ENCODE measurements around the gene PPHLN1. TPM values are rescaled to one million over a fixed set of nuclear protein-coding genes. Genes with fewer than 3 reads are reported as not detected.
A peak's percentile ranks its signal among the peaks of the same experiment; 100 is the strongest.

The PPHLN1 gene
- total and polyA plus RNA-seq, 4 experiments from 2014 or later: 98.0 to 160 (median 128) TPM

- peaks cover 8 to 18% (median 14%) of the 10 kb centered on the region in 4 donors for H3K4me1 Mint-ChIP-seq
- Histone ChIP-seq H3K4me3 (ENCODE audit: low read length in 2 of 2) (no peak overlapping the region), H3K27ac (ENCODE audit: low read depth, low read length) (no peak overlapping the region), H3K27me3 (ENCODE audit: insufficient read depth, low read length) (no peaks in the 10 kb centered on the region), H3K4me1 (ENCODE audit: insufficient read depth, low read length) (peaks cover 3% of the 10 kb centered on the region), H3K9me3 (ENCODE audit: control insufficient read depth in 1 of 2, low read length in 2 of 2) (no peaks in the 10 kb centered on the region), H3K36me3 (ENCODE audit: insufficient read depth, low read length) (no peaks in the 10 kb centered on the region)
- ChIA-PET POLR2A (ENCODE audit: partially characterized antibody) (no interaction called here), CTCF (ENCODE audit: partially characterized antibody) (no interaction called here)
- no peak for DNase-seq
- peak overlapping the region in 1 of 7 donors; percentile 19 for H3K27ac Mint-ChIP-seq
- intact Hi-C loops (cut with micrococcal nuclease): no loop called here
- H3K27me3 Mint-ChIP-seq: no peaks in the 10 kb centered on the region
- H3K9me3 Mint-ChIP-seq: no peaks in the 10 kb centered on the region
- H3K4me3 Mint-ChIP-seq: no peak overlapping the region
- peaks cover 44 to 50% of the 10 kb centered on the region in 2 donors for H3K36me3 Mint-ChIP-seq
Measured at GRCh38 chr12:42409471-42409870, 83.5 kb downstream of the PPHLN1 start.

DNA sequence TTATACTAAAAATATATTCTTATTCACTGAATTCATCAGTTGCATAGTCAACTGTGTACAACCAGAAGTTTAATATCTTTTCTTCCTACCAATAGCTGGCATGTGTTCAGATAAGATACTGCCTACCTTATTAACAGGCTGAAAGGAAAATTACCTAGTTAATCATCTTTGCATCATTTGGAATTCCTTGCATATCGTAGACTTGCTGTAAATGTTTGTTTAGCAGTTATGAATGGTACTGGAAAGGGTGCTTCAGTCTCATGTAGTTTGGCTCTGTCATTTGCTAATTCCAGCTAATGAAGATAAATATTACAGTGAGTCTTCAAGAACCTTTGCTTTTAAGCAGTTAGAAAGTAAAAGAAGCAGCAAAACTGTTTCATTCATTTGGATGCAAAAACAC lies 84.4 kb downstream of the PPHLN1 start:
- ChIA-PET POLR2A (ENCODE audit: partially characterized antibody) (no interaction called here), CTCF (ENCODE audit: partially characterized antibody) (no interaction called here)
- Histone ChIP-seq H3K27ac (ENCODE audit: low read depth, low read length) (no peak overlapping the region), H3K4me1 (ENCODE audit: insufficient read depth, low read length) (peaks cover 3% of the 10 kb centered on the region), H3K27me3 (ENCODE audit: insufficient read depth, low read length) (no peaks in the 10 kb centered on the region), H3K36me3 (ENCODE audit: insufficient read depth, low read length) (no peaks in the 10 kb centered on the region), H3K4me3 (ENCODE audit: low read length in 2 of 2) (no peak overlapping the region), H3K9me3 (ENCODE audit: control insufficient read depth in 1 of 2, low read length in 2 of 2) (no peaks in the 10 kb centered on the region)
- no peak overlapping the region for H3K4me3 Mint-ChIP-seq
- DNase-seq: no peak
- intact Hi-C loops (cut with micrococcal nuclease): no loop called here
- peaks cover 45 to 50% of the 10 kb centered on the region in 2 donors for H3K36me3 Mint-ChIP-seq
- peaks cover 5 to 16% (median 14%) of the 10 kb centered on the region in 4 donors for H3K4me1 Mint-ChIP-seq
- peak overlapping the region in 1 of 7 donors; percentile 29 for H3K27ac Mint-ChIP-seq
- H3K9me3 Mint-ChIP-seq: no peaks in the 10 kb centered on the region
- H3K27me3 Mint-ChIP-seq: no peaks in the 10 kb centered on the region

GRCh38 chr12:42420395-42420794 lies 94.4 kb downstream of the PPHLN1 start:
- H3K4me1 ChIP-seq (ENCODE audit: insufficient read depth, low read length): peaks cover 13% of the 10 kb centered on the region
- H3K4me3 Mint-ChIP-seq: no peak overlapping the region
- no peak for DNase-seq
- H3K27me3 Mint-ChIP-seq: no peaks in the 10 kb centered on the region
- intact Hi-C loops (cut with micrococcal nuclease): no loop called here
- H3K4me3 ChIP-seq (ENCODE audit: low read length in 2 of 2): no peak overlapping the region
- H3K36me3 Mint-ChIP-seq: peaks cover 20 to 34% of the 10 kb centered on the region in 2 donors
- peaks cover 16 to 42% (median 34%) of the 10 kb centered on the region in 4 donors for H3K4me1 Mint-ChIP-seq
- ChIA-PET POLR2A (ENCODE audit: partially characterized antibody) (no interaction called here), CTCF (ENCODE audit: partially characterized antibody) (interaction anchor here (1.1 kb wide), 1 partner anchor 9 kb away, joined by 3 read pairs; no protein-coding TSS in a partner anchor)
- no peaks in the 10 kb centered on the region for H3K36me3 ChIP-seq (ENCODE audit: insufficient read depth, low read length)
- no peaks in the 10 kb centered on the region for H3K9me3 ChIP-seq (ENCODE audit: control insufficient read depth in 1 of 2, low read length in 2 of 2)
- H3K9me3 Mint-ChIP-seq: no peaks in the 10 kb centered on the region
- no peaks in the 10 kb centered on the region for H3K27me3 ChIP-seq (ENCODE audit: insufficient read depth, low read length)
- H3K27ac ChIP-seq (ENCODE audit: low read depth, low read length): no peak overlapping the region
- H3K27ac Mint-ChIP-seq: peak overlapping the region in 2 of 7 donors; percentile 48 to 57

- peaks cover 13% of the 10 kb centered on the region for H3K4me1 ChIP-seq (ENCODE audit: insufficient read depth, low read length)
- H3K9me3 ChIP-seq (ENCODE audit: control insufficient read depth in 1 of 2, low read length in 2 of 2): no peaks in the 10 kb centered on the region
- H3K27ac ChIP-seq (ENCODE audit: low read depth, low read length): no peak overlapping the region
- Mint-ChIP-seq H3K9me3 (no peaks in the 10 kb centered on the region), H3K27me3 (no peaks in the 10 kb centered on the region), H3K36me3 (peaks cover 13 to 28% of the 10 kb centered on the region in 2 donors), H3K4me1 (peaks cover 15 to 38% (median 27%) of the 10 kb centered on the region in 4 donors), H3K27ac (peak overlapping the region in 1 of 7 donors; percentile 32), H3K4me3 (no peak overlapping the region)
- CTCF ChIA-PET (ENCODE audit: partially characterized antibody): no interaction called here
- H3K36me3 ChIP-seq (ENCODE audit: insufficient read depth, low read length): no peaks in the 10 kb centered on the region
- H3K27me3 ChIP-seq (ENCODE audit: insufficient read depth, low read length): no peaks in the 10 kb centered on the region
- intact Hi-C loops (cut with micrococcal nuclease): no loop called here
- H3K4me3 ChIP-seq (ENCODE audit: low read length in 2 of 2): no peak overlapping the region
- DNase-seq: no peak
- POLR2A ChIA-PET (ENCODE audit: partially characterized antibody): no interaction called here
Measured at GRCh38 chr12:42421844-42422779, 96.1 kb downstream of the PPHLN1 start.

- no peak overlapping the region for H3K27ac ChIP-seq (ENCODE audit: low read depth, low read length)
- peaks cover 17 to 31% of the 10 kb centered on the region in 2 donors for H3K36me3 Mint-ChIP-seq
Measured at GRCh38 chr12:42422785-42423184, 96.8 kb downstream of the PPHLN1 start.

GRCh38 chr12:42426746-42427145 lies 100.8 kb downstream of the PPHLN1 start:
- intact Hi-C loops (cut with micrococcal nuclease): no loop called here
- Histone ChIP-seq H3K36me3 (ENCODE audit: insufficient read depth, low read length) (no peaks in the 10 kb centered on the region), H3K9me3 (ENCODE audit: control insufficient read depth in 1 of 2, low read length in 2 of 2) (no peaks in the 10 kb centered on the region), H3K4me3 (ENCODE audit: low read length in 2 of 2) (no peak overlapping the region), H3K27ac (ENCODE audit: low read depth, low read length) (no peak overlapping the region), H3K27me3 (ENCODE audit: insufficient read depth, low read length) (no peaks in the 10 kb centered on the region), H3K4me1 (ENCODE audit: insufficient read depth, low read length) (no peaks in the 10 kb centered on the region)
- Mint-ChIP-seq H3K4me3 (no peak overlapping the region), H3K9me3 (no peaks in the 10 kb centered on the region), H3K27me3 (no peaks in the 10 kb centered on the region), H3K36me3 (peaks cover 37 to 49% of the 10 kb centered on the region in 2 donors), H3K27ac (no peak overlapping the region), H3K4me1 (peaks cover 8 to 20% (median 11%) of the 10 kb centered on the region in 4 donors)
- no peak for DNase-seq
- ChIA-PET POLR2A (ENCODE audit: partially characterized antibody) (no interaction called here), CTCF (ENCODE audit: partially characterized antibody) (no interaction called here)

More at GRCh38 chr12:42422785-42423184, 96.8 kb downstream of the PPHLN1 start:
- no peak for DNase-seq
- Histone ChIP-seq H3K4me3 (ENCODE audit: low read length in 2 of 2) (no peak overlapping the region), H3K36me3 (ENCODE audit: insufficient read depth, low read length) (no peaks in the 10 kb centered on the region), H3K9me3 (ENCODE audit: control insufficient read depth in 1 of 2, low read length in 2 of 2) (no peaks in the 10 kb centered on the region), H3K27me3 (ENCODE audit: insufficient read depth, low read length) (no peaks in the 10 kb centered on the region), H3K4me1 (ENCODE audit: insufficient read depth, low read length) (peaks cover 13% of the 10 kb centered on the region)
- H3K9me3 Mint-ChIP-seq: no peaks in the 10 kb centered on the region
- H3K4me1 Mint-ChIP-seq: peaks cover 15 to 37% (median 30%) of the 10 kb centered on the region in 4 donors
- intact Hi-C loops (cut with micrococcal nuclease): no loop called here
- H3K4me3 Mint-ChIP-seq: no peak overlapping the region
- no peak overlapping the region for H3K27ac Mint-ChIP-seq
- ChIA-PET POLR2A (ENCODE audit: partially characterized antibody) (no interaction called here), CTCF (ENCODE audit: partially characterized antibody) (no interaction called here)
- no peaks in the 10 kb centered on the region for H3K27me3 Mint-ChIP-seq

- H3K27ac ChIP-seq (ENCODE audit: low read depth, low read length): no peak overlapping the region
- Mint-ChIP-seq H3K9me3 (no peaks in the 10 kb centered on the region), H3K4me3 (no peak overlapping the region), H3K27me3 (no peaks in the 10 kb centered on the region), H3K36me3 (peaks cover 49 to 61% of the 10 kb centered on the region in 2 donors), H3K27ac (no peak overlapping the region), H3K4me1 (peaks cover 8 to 26% (median 15%) of the 10 kb centered on the region in 4 donors)
- intact Hi-C loops (cut with micrococcal nuclease): no loop called here
- no peaks in the 10 kb centered on the region for H3K4me1 ChIP-seq (ENCODE audit: insufficient read depth, low read length)
- CTCF ChIA-PET (ENCODE audit: partially characterized antibody): interaction anchor here (1.5 kb wide), 1 partner anchor 8 kb away, joined by 3 read pairs; no protein-coding TSS in a partner anchor
- H3K36me3 ChIP-seq (ENCODE audit: insufficient read depth, low read length): no peaks in the 10 kb centered on the region
- no peak overlapping the region for H3K4me3 ChIP-seq (ENCODE audit: low read length in 2 of 2)
- DNase-seq: no peak
- POLR2A ChIA-PET (ENCODE audit: partially characterized antibody): no interaction called here
- H3K9me3 ChIP-seq (ENCODE audit: control insufficient read depth in 1 of 2, low read length in 2 of 2): no peaks in the 10 kb centered on the region
- H3K27me3 ChIP-seq (ENCODE audit: insufficient read depth, low read length): no peaks in the 10 kb centered on the region
Measured at GRCh38 chr12:42428850-42429249, 102.9 kb downstream of the PPHLN1 start.
